SK-N-SH treated with all-trans-retinoic acid at 6 μM for 48 hours (cell line): ENCODE measurements around the gene ACTL6A.

ENCODE experiments used
- ATAC-seq: fragments of 200-7000 bp; cut with Tn5 transposase; 3 replicates; pipeline ENCODE4 v1.9.1; 2020; ENCODE audit warnings: mild to moderate bottlenecking, moderate library complexity
- BACH2 ChIP-seq: fragments of 250-450 bp; sonication (Bioruptor Pico); IDR thresholded peaks from 2 replicates; pipeline ENCODE4 v1.9.0; 2021; ENCODE audit warnings: mild to moderate bottlenecking, borderline replicate concordance
- CSDC2 ChIP-seq: fragments of 250-450 bp; sonication (Bioruptor Pico); IDR thresholded peaks from 2 replicates; pipeline ENCODE4 v1.5.0; 2020; ENCODE audit warnings: mild to moderate bottlenecking, moderate library complexity
- ESRRG ChIP-seq: fragments of 250-450 bp; sonication (Bioruptor Pico); IDR thresholded peaks from 2 replicates; pipeline ENCODE4 v1.6.1; 2021; ENCODE audit warnings: mild to moderate bottlenecking
- GLIS3 ChIP-seq: fragments of 250-450 bp; sonication (Bioruptor Pico); IDR thresholded peaks from 2 replicates; pipeline ENCODE4 v1.5.0; 2020; ENCODE audit warnings: mild to moderate bottlenecking, moderate library complexity
- OSR1 ChIP-seq: fragments of 250-450 bp; sonication (Bioruptor Pico); IDR thresholded peaks from 2 replicates; pipeline ENCODE4 v1.8.0; 2022; ENCODE audit warnings: moderate library complexity, mild to moderate bottlenecking, inconsistent platforms
- RARB ChIP-seq: fragments of 250-450 bp; sonication (Bioruptor Pico); IDR thresholded peaks from 2 replicates; pipeline ENCODE4 v1.8.0; 2021; ENCODE audit warnings: mild to moderate bottlenecking, moderate library complexity
- SNAI2 ChIP-seq: fragments of 250-450 bp; sonication (Bioruptor Pico); IDR thresholded peaks from 2 replicates; pipeline ENCODE4 v1.5.0; 2020; ENCODE audit warnings: mild to moderate bottlenecking, moderate library complexity
- TCF4 ChIP-seq: fragments of 250-450 bp; sonication (Bioruptor Pico); IDR thresholded peaks from 2 replicates; pipeline ENCODE4 v1.8.0; 2021; ENCODE audit warnings: mild to moderate bottlenecking, moderate library complexity, borderline replicate concordance
- TOX ChIP-seq: fragments of 250-450 bp; sonication (Bioruptor Pico); IDR thresholded peaks from 2 replicates; pipeline ENCODE4 v1.8.0; 2021; ENCODE audit warnings: mild to moderate bottlenecking, moderate library complexity, borderline replicate concordance
- ZFP3 ChIP-seq: fragments of 250-450 bp; sonication (Bioruptor Pico); IDR thresholded peaks from 2 replicates; pipeline ENCODE4 v1.5.0; 2020; ENCODE audit warnings: mild to moderate bottlenecking, moderate library complexity
- ZFP30 ChIP-seq: fragments of 450-650 bp; formaldehyde crosslinking; IDR thresholded peaks from 2 replicates; pipeline ENCODE4 v1.5.0; 2022; ENCODE audit warnings: mild to moderate bottlenecking, moderate library complexity
- ZNF565 ChIP-seq: fragments of 450-650 bp; formaldehyde crosslinking; conservative IDR thresholded peaks from 2 replicates; pipeline ENCODE4 v1.5.0; 2020; ENCODE audit warnings: low read depth, mild to moderate bottlenecking, moderate library complexity
- ZNF70 ChIP-seq: fragments of 450-650 bp; formaldehyde crosslinking; IDR thresholded peaks from 2 replicates; pipeline ENCODE4 v1.5.0; 2020; ENCODE audit warnings: mild to moderate bottlenecking, moderate library complexity
- ZNF8 ChIP-seq: fragments of 450-650 bp; formaldehyde crosslinking; IDR thresholded peaks from 2 replicates; pipeline ENCODE4 v1.5.0; 2020; ENCODE audit warnings: mild to moderate bottlenecking, moderate library complexity
- TF ChIP-seq, protein P1 (sequence below): fragments of 250-450 bp; sonication (Bioruptor Pico); IDR thresholded peaks from 2 replicates; pipeline ENCODE4 v1.5.1; 2020; ENCODE audit warnings: low read depth, mild to moderate bottlenecking, moderate library complexity
- TF ChIP-seq, protein P2 (sequence below): fragments of 250-450 bp; sonication (Bioruptor Pico); IDR thresholded peaks from 2 replicates; pipeline ENCODE4 v1.8.0; 2021; ENCODE audit warnings: low read depth, mild to moderate bottlenecking, moderate library complexity, borderline replicate concordance
- TF ChIP-seq, protein P3 (sequence below): fragments of 250-450 bp; sonication (Bioruptor Pico); IDR thresholded peaks from 2 replicates; pipeline ENCODE4 v1.8.0; 2020; ENCODE audit warnings: mild to moderate bottlenecking, moderate library complexity, borderline replicate concordance
- TF ChIP-seq, protein P4 (sequence below): fragments of 250-450 bp; sonication (Bioruptor Pico); IDR thresholded peaks from 2 replicates; pipeline ENCODE4 v1.5.1; 2021; ENCODE audit warnings: mild to moderate bottlenecking, moderate library complexity

Gene ACTL6A

DNA sequence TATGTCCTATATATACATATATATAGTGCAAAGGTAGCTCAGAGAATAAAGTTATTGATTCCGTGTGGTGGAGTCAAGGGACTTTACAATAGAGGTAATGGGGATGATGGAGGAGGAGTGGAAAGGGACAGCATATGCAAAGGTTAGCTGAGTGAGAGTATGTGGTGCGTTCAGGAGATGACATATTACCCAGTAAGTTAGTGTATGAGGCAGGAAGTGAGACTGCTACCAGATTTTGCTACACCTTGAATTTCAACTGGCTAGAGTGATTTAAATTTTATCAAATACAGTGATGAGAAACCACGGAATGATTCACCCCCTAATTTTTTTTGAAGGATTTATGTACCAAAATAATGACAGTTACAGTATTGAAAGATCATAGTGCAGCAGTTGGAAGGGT is 2.8 kb downstream of the ACTL6A start:
- ATAC-seq, result no peak
- TF ChIP-seq, protein P1, sequence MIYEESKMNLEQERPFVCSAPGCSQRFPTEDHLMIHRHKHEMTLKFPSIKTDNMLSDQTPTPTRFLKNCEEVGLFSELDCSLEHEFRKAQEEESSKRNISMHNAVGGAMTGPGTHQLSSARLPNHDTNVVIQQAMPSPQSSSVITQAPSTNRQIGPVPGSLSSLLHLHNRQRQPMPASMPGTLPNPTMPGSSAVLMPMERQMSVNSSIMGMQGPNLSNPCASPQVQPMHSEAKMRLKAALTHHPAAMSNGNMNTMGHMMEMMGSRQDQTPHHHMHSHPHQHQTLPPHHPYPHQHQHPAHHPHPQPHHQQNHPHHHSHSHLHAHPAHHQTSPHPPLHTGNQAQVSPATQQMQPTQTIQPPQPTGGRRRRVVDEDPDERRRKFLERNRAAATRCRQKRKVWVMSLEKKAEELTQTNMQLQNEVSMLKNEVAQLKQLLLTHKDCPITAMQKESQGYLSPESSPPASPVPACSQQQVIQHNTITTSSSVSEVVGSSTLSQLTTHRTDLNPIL, result no peak
- no peak for TF ChIP-seq GLIS3 (CRISPR knock-in tag)
- TF ChIP-seq BACH2 (CRISPR knock-in tag), result no peak
- TF ChIP-seq, protein P2, sequence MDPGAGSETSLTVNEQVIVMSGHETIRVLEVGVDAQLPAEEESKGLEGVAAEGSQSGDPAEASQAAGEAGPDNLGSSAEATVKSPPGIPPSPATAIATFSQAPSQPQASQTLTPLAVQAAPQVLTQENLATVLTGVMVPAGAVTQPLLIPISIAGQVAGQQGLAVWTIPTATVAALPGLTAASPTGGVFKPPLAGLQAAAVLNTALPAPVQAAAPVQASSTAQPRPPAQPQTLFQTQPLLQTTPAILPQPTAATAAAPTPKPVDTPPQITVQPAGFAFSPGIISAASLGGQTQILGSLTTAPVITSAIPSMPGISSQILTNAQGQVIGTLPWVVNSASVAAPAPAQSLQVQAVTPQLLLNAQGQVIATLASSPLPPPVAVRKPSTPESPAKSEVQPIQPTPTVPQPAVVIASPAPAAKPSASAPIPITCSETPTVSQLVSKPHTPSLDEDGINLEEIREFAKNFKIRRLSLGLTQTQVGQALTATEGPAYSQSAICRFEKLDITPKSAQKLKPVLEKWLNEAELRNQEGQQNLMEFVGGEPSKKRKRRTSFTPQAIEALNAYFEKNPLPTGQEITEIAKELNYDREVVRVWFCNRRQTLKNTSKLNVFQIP (CRISPR knock-in tag), result no peak

DNA sequence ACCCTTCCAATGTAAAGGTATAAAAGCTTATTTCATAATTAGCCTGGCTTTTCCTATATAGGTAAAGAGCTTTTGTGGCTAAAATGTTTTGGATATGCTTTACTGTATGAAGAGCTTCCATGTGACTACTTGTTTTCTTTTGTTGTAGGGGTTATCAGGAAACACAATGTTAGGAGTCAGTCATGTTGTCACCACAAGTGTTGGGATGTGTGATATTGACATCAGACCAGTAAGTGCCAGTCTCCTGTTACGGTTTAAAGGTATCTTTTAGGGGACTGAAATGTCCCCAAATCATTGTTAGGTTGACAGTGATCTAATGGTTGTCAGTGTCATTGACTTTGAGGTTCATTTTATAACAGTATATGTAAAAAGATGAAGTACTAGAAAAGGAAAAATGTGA is 18.3 kb downstream of the ACTL6A start:
- no peak for ATAC-seq
- TF ChIP-seq ZFP3 (CRISPR knock-in tag), result no peak
- TF ChIP-seq RARB (CRISPR knock-in tag), result no peak
- no peak for TF ChIP-seq SNAI2
- TF ChIP-seq, protein P3, sequence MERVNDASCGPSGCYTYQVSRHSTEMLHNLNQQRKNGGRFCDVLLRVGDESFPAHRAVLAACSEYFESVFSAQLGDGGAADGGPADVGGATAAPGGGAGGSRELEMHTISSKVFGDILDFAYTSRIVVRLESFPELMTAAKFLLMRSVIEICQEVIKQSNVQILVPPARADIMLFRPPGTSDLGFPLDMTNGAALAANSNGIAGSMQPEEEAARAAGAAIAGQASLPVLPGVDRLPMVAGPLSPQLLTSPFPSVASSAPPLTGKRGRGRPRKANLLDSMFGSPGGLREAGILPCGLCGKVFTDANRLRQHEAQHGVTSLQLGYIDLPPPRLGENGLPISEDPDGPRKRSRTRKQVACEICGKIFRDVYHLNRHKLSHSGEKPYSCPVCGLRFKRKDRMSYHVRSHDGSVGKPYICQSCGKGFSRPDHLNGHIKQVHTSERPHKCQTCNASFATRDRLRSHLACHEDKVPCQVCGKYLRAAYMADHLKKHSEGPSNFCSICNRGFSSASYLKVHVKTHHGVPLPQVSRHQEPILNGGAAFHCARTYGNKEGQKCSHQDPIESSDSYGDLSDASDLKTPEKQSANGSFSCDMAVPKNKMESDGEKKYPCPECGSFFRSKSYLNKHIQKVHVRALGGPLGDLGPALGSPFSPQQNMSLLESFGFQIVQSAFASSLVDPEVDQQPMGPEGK (CRISPR knock-in tag), result no peak
- TF ChIP-seq BACH2 (CRISPR knock-in tag), result no peak
- TF ChIP-seq, protein P2 (CRISPR knock-in tag), result no peak
- no peak for TF ChIP-seq ZNF565 (CRISPR knock-in tag)
- no peak for TF ChIP-seq GLIS3 (CRISPR knock-in tag)

DNA sequence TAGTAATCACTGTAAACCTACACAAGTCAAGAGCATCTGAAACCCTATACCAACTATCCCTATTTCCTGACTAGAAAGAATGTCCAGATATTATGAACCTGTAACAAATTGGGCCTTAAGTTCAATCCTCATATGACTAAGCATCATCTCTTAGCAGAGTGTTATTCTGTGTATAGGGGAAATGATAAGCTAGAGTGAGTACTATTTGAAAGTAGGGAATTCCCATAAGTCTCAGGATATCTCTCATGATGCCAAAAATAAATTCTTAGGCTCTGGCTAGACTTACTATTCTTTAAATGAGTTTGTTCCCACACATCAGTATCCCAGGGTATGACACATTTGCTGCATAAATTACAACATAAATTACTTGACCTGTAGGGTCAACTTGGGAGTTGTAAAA is 26.4 kb downstream of the ACTL6A start:
- ATAC-seq, result no peak

More for the DNA sequence above, 26.4 kb downstream of the ACTL6A start:
- TF ChIP-seq ZNF565 (CRISPR knock-in tag) (no peak), TCF4 (CRISPR knock-in tag) (no peak), OSR1 (CRISPR knock-in tag) (no peak), BACH2 (CRISPR knock-in tag) (no peak), ZNF8 (CRISPR knock-in tag) (no peak), CSDC2 (no peak), ZNF70 (CRISPR knock-in tag) (no peak), SNAI2 (no peak), TOX (no peak), ESRRG (CRISPR knock-in tag) (no peak), ZFP3 (CRISPR knock-in tag) (no peak), ZFP30 (CRISPR knock-in tag) (no peak)
- TF ChIP-seq, protein P2 (CRISPR knock-in tag), result no peak
- TF ChIP-seq, protein P4, sequence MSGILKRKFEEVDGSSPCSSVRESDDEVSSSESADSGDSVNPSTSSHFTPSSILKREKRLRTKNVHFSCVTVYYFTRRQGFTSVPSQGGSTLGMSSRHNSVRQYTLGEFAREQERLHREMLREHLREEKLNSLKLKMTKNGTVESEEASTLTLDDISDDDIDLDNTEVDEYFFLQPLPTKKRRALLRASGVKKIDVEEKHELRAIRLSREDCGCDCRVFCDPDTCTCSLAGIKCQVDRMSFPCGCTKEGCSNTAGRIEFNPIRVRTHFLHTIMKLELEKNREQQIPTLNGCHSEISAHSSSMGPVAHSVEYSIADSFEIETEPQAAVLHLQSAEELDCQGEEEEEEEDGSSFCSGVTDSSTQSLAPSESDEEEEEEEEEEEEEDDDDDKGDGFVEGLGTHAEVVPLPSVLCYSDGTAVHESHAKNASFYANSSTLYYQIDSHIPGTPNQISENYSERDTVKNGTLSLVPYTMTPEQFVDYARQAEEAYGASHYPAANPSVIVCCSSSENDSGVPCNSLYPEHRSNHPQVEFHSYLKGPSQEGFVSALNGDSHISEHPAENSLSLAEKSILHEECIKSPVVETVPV (CRISPR knock-in tag), result no peak
- TF ChIP-seq, protein P3 (CRISPR knock-in tag), result no peak
